OCI-LY1 (cell line): ENCODE measurements around the gene UMPS.

Experiments used
- H2AFZ ChIP-seq: fragments of 200-600 bp; sonication (generic), shearing (Covaris generic); 2 replicates; pipeline ENCODE4 v1.6.0; 2014; ENCODE audit warnings: antibody characterized with exemption, mild to moderate bottlenecking, low read length
- H3F3A ChIP-seq: fragments of 200-600 bp; sonication (generic), shearing (Covaris generic); 2 replicates; pipeline ENCODE4 v1.6.0; 2014; ENCODE audit warnings: mild to moderate bottlenecking, antibody characterized with exemption, low read length, moderate library complexity; ENCODE audit not compliant: insufficient read depth
- H3K27ac ChIP-seq: fragments of 200-600 bp; sonication (generic); 2 replicates; pipeline ENCODE4 v1.5.1; 2014; ENCODE audit warnings: low read length, mixed run types, mild to moderate bottlenecking, low read depth; ENCODE audit not compliant: poor library complexity, severe bottlenecking
- H3K27me3 ChIP-seq: fragments of 200-600 bp; sonication (generic); 2 replicates; pipeline ENCODE4 v1.6.0; 2014; ENCODE audit warnings: antibody characterized with exemption, mild to moderate bottlenecking, low read length, moderate library complexity; ENCODE audit not compliant: insufficient read depth
- H3K36me3 ChIP-seq: fragments of 200-600 bp; sonication (generic); 2 replicates; pipeline ENCODE4 v1.6.1; 2014; ENCODE audit warnings: mild to moderate bottlenecking, antibody characterized with exemption, low read length, moderate library complexity, mixed read lengths; ENCODE audit not compliant: insufficient read depth
- H3K4me1 ChIP-seq: fragments of 200-600 bp; sonication (generic); 2 replicates; pipeline ENCODE4 v1.5.1; 2014; ENCODE audit warnings: mild to moderate bottlenecking, low read length, moderate library complexity; ENCODE audit not compliant: insufficient read depth, severe bottlenecking
- H3K4me2 ChIP-seq: fragments of 200-600 bp; sonication (generic), shearing (Covaris generic); 2 replicates; pipeline ENCODE4 v1.6.1; 2014; ENCODE audit warnings: low read length
- H3K4me3 ChIP-seq: fragments of 200-600 bp; sonication (generic); 2 replicates; pipeline ENCODE4 v1.5.1; 2014; ENCODE audit warnings: low read length, low read depth, mild to moderate bottlenecking, mixed read lengths; ENCODE audit not compliant: poor library complexity, severe bottlenecking
- H3K79me2 ChIP-seq: fragments of 200-600 bp; shearing (Covaris generic); 2 replicates; pipeline ENCODE4 v1.6.1; 2016; ENCODE audit warnings: mixed run types, low read length, mixed read lengths; ENCODE audit not compliant: insufficient read depth
- H3K9ac ChIP-seq: fragments of 200-600 bp; sonication (generic), shearing (Covaris generic); 2 replicates; pipeline ENCODE4 v1.6.1; 2014; ENCODE audit warnings: mild to moderate bottlenecking, low read length, mixed read lengths
- H3K9me2 ChIP-seq: fragments of 200-600 bp; sonication (generic), shearing (Covaris generic); 2 replicates; pipeline ENCODE4 v1.6.1; 2014; ENCODE audit warnings: low read depth, mild to moderate bottlenecking, low read length, mixed read lengths
- H3K9me3 ChIP-seq: fragments of 200-600 bp; shearing (Covaris generic); 2 replicates; pipeline ENCODE4 v1.6.1; 2014; ENCODE audit warnings: low read length, mixed read lengths
- H4K20me1 ChIP-seq: fragments of 200-600 bp; sonication (generic), shearing (Covaris generic); 2 replicates; pipeline ENCODE4 v1.6.0; 2016; ENCODE audit warnings: mild to moderate bottlenecking, low read length; ENCODE audit not compliant: insufficient read depth
- CTCF ChIP-seq: fragments of 200-600 bp; sonication (generic), shearing (Covaris generic); IDR thresholded peaks from 2 replicates; pipeline ENCODE4 v1.5.1; 2017; ENCODE audit warnings: mild to moderate bottlenecking, antibody characterized with exemption, low read length, moderate library complexity, mixed read lengths
- EZH2 ChIP-seq: fragments of 200-600 bp; sonication (generic), shearing (Covaris generic); IDR thresholded peaks from 2 replicates; pipeline ENCODE4 v1.8.0; 2017; ENCODE audit warnings: borderline replicate concordance, mixed run types, mild to moderate bottlenecking, antibody characterized with exemption, low read length, moderate library complexity, mixed read lengths

The UMPS gene

GRCh38 chr3:124779751-124780191, 49.5 kb downstream of the UMPS start:
- Histone ChIP-seq H2AFZ (no peak overlapping the region), H3K36me3 (no peaks in the 10 kb centered on the region)

GRCh38 chr3:124780356-124780755, 50.1 kb downstream of the UMPS start:
- Histone ChIP-seq H2AFZ (no peak overlapping the region), H3K9ac (no peak overlapping the region)

More at GRCh38 chr3:124779751-124780191, 49.5 kb downstream of the UMPS start:
- 0 out of 2 replicates have a peak, but pooled peaks cover 4% of the 10 kb centered on the region for H3K27me3 ChIP-seq
- H3K9ac ChIP-seq = no peak overlapping the region
- H3F3A ChIP-seq = no peaks in the 10 kb centered on the region
- no peaks in the 10 kb centered on the region for H3K4me1 ChIP-seq
- no peaks in the 10 kb centered on the region for H3K9me2 ChIP-seq
- H3K27ac ChIP-seq = no peak overlapping the region
- TF ChIP-seq EZH2 = no peak
- no peak for TF ChIP-seq CTCF
- no peaks in the 10 kb centered on the region for H3K9me3 ChIP-seq
- no peak overlapping the region for H3K4me3 ChIP-seq
- H3K4me2 ChIP-seq = no peak overlapping the region
- H4K20me1 ChIP-seq = no peaks in the 10 kb centered on the region
- H3K79me2 ChIP-seq = no peaks in the 10 kb centered on the region

GRCh38 chr3:124780761-124781475, 50.7 kb downstream of the UMPS start:
- Histone ChIP-seq H3K9me2 (no peaks in the 10 kb centered on the region), H3K27me3 (0 out of 2 replicates have a peak, but pooled peaks cover 4% of the 10 kb centered on the region), H3K27ac (no peak overlapping the region), H3F3A (no peaks in the 10 kb centered on the region), H3K4me1 (no peaks in the 10 kb centered on the region), H4K20me1 (no peaks in the 10 kb centered on the region), H3K36me3 (no peaks in the 10 kb centered on the region), H3K4me3 (no peak overlapping the region), H2AFZ (no peak overlapping the region), H3K4me2 (no peak overlapping the region), H3K9me3 (no peaks in the 10 kb centered on the region), H3K79me2 (no peaks in the 10 kb centered on the region), H3K9ac (no peak overlapping the region)
- no peak for TF ChIP-seq CTCF
- TF ChIP-seq EZH2 = no peak

More at GRCh38 chr3:124780356-124780755, 50.1 kb downstream of the UMPS start:
- no peaks in the 10 kb centered on the region for H3K4me1 ChIP-seq
- H3K9me3 ChIP-seq = no peaks in the 10 kb centered on the region
- H3K4me3 ChIP-seq = no peak overlapping the region
- no peaks in the 10 kb centered on the region for H3K9me2 ChIP-seq
- no peak overlapping the region for H3K27ac ChIP-seq
- TF ChIP-seq CTCF (no peak), EZH2 (no peak)
- H3K4me2 ChIP-seq = no peak overlapping the region
- H3F3A ChIP-seq = no peaks in the 10 kb centered on the region
- no peaks in the 10 kb centered on the region for H3K36me3 ChIP-seq
- H4K20me1 ChIP-seq = no peaks in the 10 kb centered on the region
- 0 out of 2 replicates have a peak, but pooled peaks cover 4% of the 10 kb centered on the region for H3K27me3 ChIP-seq
- no peaks in the 10 kb centered on the region for H3K79me2 ChIP-seq
